DMS79 treated with DMSO at 0.1 percent for 48 hours (cell line): ENCODE results near the gene UPF3B.
A peak's percentile ranks its signal among the peaks of the same experiment; 100 is the strongest.
"Not testable (repeated sequence)": the region's sequence is repeated elsewhere in the genome, so short reads cannot be mapped to it uniquely, and the experiment has no call there.

Source experiments
- DNase-seq: peaks from one replicate; lab custom pipeline; 2025; lab: John Stamatoyannopoulos, UW

UPF3B gene, protein sequence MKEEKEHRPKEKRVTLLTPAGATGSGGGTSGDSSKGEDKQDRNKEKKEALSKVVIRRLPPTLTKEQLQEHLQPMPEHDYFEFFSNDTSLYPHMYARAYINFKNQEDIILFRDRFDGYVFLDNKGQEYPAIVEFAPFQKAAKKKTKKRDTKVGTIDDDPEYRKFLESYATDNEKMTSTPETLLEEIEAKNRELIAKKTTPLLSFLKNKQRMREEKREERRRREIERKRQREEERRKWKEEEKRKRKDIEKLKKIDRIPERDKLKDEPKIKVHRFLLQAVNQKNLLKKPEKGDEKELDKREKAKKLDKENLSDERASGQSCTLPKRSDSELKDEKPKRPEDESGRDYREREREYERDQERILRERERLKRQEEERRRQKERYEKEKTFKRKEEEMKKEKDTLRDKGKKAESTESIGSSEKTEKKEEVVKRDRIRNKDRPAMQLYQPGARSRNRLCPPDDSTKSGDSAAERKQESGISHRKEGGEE

DNA sequence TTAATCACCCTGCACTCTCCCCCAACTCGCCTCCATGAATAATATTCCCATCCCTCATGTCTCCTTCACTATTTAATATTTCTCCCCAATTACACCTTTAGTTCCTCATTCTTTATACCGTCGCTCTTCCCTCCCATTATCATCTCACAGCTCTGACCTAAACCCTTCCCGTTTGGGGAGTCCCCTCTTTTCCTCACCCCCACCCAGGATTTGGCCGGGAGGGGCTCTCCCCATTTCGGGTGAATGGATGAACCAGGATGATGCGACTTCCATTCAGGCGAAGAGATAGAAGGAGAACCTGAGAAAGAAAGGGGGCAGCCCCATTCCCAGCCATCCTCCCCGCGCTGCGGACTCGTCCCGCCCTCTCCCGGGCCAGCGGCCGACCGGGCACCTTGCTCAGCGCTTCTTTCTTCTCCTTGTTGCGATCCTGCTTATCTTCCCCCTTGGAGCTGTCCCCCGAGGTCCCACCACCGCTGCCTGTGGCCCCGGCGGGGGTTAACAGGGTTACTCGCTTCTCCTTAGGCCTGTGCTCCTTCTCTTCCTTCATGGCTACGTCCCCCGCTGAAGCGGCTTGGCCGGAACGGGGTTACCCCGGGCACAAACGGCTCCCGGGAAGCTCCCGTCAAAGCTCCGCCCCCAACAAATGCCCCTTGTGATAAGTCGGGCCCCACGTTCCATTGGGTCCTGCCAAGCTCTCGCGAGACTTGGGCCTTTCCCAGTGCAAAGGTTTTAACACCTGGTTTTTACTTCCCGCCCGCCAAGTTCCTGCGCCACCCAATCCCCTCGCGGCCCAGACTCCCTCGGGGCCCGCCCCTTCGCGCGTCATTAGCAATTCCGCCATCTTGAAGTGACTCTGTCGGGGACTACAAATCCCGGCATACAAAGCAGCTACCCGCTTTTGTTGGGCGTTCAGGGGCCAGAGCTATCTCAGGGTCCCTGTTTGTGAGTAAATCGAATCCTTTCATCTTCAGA, at the start of gene UPF3B:
UPF3B (minus strand) TSS at position 582 of the 972 bp plus-strand sequence; CDS start at position 547, 35 bp downstream.
- DNase-seq = peak; percentile 90

DNA sequence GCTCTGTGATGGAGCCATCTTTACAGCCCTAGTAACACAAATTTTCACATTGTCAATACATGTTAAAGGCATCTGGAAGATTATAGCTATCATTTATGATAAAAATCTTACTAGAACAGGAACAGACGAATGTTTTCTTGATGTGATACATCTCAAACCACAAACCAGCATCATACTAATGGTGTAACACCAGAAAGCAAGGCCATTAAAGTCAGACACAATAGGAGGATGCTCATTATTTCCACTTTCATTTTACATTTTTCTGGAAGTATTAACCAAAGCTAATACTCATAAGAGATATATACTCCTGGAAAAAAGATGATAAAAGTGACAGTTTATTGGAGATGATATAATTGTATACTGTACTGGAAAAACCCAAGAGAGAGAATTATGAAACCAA, 48.2 kb upstream of the UPF3B start:
- no peak for DNase-seq

DNA sequence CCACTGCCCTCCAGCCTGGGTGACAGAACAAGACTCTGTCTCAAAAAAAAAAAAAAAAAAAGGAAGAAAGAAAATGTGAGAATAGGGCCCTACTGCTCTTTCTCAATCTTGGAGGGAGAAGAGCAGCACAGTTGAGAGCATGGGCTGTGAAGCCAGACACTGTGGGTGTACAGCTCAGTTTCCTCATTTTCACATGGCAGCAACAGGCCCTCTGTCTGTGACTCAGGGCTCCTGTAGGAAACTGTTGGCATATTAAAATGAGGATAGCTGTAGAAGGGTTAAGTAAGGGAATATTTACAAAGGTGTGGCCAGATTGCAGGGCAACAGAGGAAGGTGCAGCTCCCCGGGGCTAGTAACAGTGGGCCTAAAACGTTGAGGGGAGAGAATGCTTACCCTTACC, 46.4 kb upstream of the UPF3B start:
- DNase-seq = no peak

DNA sequence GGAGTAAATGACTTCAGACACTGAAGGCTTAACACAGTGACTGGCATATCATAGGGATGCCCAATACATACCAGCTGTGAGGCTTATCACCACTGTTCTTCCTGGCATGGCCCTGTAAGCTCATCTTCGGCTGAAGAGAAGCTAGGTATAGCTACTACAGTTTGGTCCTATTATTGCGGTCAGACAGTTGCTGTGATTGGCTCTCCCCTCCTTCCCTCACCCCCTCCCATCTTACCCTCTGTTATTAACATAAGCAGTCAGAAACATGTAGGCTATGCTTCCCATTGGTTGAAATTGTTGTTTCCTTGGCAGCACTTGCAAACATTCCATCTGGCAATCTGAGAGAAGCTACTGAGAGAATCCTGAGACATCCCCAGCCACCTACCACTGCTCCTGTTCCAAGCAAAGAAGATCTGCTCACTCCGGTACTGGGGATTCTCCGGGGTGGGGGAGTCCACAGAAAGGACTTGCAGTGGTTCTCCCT, 43.1 kb upstream of the UPF3B start, which contains the start of gene AKAP14:
AKAP14 (plus strand) TSS at position 51 of the 484 bp plus-strand sequence. CDS start 7,331 bp downstream, outside the sequence.
- DNase-seq = no peak

DNA sequence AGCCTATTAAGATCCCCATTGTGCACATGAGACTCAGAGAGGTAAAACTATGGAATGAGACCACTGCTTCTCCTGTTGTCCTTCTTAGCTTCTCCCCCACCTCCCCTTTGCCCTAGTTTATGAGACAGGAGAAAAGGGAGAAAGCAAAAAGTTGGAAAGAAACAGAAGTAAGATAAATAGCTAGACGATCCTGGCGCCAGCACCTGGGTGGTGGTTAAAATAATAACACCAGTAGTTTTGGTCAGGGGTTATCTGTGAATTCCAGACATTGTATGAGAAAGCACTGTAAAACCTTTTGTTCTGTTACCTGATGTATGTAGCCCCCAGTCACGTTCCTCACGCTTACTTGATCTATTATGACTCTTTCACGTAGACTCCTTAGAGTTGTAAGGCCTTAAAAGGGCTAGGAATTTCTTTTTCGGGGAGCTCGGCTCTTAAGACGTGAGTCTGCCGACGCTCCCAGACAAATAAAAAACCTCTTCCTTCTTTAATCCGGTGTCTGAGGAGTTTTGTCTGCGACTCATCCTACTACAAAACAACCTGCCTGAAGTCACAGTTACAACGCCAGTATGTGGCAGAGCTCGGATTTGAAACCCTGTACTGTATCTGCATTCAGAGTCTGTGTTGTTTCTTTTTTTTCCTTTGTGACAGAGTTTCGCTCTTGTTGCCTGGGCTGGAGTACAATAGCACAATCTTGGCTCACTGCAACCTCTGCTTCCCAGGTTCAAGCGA, 39.4 kb upstream of the UPF3B start:
- not testable (repeated sequence) for DNase-seq

DNA sequence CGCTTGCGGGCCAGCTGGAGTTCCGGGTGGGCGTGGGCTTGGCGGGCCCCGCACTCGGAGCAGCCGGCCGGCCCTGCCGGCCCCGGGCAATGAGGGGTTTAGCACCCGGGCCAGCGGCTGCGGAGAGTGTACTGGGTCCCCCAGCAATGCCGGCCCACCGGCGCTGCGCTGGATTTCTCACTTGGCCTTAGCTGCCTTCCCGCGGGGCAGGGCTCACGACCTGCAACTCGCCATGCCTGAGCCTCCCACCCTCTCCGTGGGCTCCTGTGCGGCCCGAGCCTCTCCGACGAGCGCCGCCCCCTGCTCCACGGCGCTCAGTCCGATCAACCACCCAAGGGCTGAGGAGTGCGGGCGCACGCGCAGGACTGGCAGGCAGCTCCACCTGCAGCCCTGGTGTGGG, 37.9 kb upstream of the UPF3B start:
- DNase-seq = not testable (repeated sequence)

DNA sequence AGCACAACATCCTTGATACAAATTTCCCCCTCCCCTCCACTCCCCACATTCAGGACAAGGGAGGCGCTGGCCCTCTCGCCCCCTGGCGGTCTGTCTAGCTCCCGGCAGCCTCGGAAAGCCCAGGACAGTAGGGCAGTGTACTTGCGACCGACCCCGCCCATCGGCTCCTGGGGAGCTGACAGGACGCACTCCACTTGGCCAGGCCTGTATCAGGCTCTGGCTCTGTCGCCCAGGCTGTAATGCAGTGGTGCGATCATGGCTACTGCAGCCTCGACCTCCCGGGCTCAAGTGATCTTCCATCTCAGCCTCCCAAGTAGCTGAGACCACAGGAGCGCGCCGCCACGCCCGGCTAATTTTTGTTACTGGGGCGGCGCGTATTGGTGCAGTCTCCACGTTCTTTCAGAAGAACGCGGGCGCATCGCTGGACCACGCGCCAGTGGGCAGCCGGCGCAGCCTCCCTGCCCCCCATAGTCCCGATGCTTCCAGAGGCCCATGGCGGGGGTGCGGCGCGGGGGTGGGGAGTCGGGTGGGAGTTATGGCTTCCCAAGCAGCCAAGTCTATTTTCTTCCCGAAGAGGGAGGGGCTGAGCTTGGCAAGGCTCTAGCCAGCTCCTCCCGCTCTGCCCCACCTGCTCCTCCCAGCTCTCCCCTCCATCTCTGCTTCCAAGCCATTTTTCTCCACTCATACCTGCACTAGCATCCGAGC, 35.1 kb upstream of the UPF3B start:
- DNase-seq = peak; percentile 27

DNA sequence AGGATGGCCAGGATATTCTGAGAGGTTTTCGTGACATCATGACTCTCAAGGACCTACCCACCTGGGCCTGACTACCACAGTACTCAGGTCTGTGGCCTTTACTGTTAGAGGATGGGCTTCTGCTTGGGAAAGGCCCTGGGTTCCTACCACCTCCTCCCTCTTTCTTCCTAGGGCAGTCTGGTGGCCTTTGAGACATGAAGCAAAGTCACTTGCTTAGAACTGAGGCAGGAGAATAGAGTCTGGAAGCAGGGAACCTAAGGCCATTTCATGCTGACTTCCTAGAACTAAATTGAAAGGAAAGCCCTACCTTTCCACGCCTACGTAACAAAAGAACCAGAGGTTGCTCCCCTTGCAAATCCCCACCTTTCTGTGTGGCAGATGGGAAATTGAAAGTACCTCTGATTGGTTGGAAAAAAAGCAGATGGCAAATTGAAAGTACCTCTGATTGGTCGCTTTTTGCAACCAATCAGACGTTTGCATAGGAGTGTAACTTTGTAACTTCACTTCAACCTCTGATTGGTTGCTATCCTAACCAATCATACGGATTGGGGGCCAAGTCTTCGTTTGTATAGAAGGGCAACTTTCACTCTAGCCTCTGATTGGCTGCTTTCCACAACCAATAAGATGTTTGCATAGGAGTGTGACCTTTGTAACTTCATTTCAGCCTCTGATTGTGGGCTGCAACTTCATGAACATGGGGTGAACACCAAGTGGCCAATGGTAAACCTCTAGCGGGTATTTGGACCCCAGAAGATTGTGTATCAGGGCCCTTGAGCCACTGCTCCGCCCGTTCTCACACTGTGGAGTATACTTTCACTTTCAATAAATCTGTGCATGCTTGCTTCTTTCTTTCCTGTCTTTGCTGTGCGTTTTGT, 33.0 kb upstream of the UPF3B start:
- DNase-seq = no peak

DNA sequence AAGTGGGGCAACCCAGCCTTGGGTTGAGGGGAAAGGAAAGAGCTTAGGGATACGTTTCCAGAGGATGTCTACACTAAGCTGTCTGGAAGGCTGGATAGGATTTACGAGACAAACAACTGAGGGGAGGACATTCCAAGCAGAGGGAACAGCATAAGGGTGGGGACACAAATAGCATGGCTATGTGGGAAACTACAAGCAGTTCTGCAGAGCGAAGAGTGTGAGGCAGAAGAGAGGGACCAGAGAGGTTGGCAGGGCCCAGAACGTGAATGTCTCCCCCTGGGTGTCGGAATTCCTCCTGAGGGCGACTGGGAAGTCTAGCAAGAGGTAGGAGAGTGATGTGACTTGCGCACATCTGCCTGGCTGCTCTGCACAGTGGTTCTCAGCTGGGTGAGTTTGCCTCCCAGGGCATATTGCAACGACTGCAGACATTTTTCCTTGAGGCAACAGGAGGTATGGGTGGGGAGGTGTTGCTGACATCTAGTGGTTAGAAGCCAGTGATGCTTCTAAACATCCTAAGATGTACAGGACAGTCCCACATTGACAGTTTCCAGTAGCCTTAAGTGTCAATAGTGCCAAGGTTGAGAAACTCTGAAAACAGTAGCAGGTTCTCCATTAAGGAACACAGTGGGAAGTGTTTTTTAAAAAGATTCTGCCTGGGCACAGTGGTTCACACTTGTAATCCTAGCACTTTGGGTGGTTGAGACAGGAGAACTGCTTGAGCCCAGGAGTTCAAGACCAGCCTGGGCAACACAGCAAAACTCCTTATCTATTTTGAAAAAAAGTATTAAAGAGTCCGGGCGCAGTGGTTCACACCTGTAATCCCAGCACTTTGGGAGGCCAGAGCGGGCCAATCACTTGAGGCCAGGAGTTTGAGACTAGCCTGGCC, 28.0 kb upstream of the UPF3B start:
- no peak for DNase-seq

DNA sequence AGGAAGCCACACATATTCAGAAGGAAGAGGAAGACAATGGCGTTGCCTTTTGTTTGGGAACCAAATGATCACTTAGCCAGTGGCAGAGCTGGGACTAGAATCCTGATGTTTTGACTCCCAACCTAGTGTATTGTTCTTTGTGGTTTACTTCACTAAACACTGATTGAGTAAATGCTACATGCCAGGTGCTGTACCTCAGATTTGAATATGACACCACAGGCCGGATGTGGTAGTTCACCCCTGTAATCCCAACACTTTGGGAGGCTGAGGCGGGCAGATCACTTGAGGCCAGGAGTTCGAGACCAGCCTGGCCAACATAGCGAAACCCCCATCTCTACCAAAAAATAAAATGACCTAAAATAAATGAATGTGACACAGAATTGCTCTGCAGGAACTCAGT, 27.3 kb upstream of the UPF3B start:
- no peak for DNase-seq

DNA sequence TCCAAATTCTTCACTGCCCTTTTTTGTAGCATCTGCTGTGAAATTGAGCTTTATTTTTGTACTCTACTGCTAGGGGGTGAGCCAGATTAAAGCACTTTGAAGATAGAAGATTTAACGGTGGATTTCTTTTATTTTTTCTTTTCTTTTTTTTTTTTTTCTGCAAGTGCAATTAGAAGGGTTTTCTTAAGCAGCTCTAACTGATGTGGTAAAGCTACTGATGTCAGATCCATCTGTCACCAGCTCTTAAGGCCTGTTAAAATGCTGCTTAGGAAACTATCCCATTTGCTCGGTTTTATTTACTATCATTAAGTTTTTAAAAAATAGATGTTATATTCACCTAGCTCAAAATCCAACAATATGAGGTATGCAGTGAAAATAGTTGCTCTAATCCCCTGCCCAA, 26.0 kb upstream of the UPF3B start:
- no peak for DNase-seq

DNA sequence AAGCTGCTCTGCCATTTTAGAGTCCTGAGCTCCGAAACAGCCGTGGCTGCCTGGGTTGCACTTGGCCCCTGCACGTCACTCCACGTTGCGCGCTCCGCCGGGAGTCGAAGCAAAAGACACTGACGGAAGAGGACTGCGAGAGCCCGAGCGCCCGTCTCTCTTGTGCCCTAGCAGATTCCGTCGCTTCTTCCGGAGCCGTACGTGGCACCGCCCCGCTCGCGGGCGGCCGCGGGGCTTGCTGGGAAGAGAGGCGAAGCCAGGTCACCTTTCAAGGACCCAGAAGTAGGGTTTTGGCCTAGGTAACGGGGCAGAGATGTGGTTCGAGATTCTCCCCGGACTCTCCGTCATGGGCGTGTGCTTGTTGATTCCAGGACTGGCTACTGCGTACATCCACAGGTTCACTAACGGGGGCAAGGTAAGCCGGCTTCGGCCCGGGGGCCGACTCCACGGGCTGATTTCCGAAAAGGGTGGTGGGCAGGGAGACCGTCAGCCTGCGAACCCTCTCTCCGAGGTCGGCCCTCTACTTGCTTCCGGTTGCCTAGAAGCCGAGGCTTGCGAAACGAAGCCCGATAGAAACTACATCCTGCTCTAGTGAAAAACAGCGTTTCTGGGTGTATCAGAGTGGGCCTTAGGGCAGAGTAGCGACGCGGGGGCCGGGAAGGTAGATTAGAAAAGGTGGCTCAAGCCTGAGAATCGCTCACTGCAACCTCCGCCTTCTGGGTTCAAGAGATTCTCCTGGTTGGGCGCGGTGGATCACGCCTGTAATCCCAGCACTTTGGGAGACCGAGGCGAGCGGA, 19.0 kb upstream of the UPF3B start, which contains the start of the genes NDUFA1 and RNF113A:
NDUFA1 (plus strand) TSS at position 234 of the 797 bp plus-strand sequence; CDS start at position 314, 80 bp downstream.
RNF113A (minus strand) TSS at position 135 of the 797 bp plus-strand sequence; CDS start at position 15, 120 bp downstream.
- DNase-seq = peak; percentile 60

DNA sequence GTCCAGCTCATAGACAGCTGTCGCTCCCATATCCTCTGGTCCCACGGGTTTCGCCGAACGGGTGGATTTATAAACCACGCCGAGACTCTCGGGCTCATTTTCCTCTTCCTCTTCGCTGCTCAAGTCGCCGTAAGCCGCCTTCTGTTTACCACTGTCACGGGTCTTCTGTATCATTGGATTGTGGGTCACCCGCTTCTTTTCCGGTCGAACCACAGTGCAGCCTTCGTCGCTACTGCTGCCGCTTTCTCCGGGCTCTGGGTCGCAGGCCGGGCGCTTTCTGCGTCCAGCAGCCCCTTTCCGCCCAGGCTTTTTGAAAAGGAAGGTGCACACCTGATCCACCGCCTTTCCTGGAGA, 18.5 kb upstream of the UPF3B start:
- no peak for DNase-seq

DNA sequence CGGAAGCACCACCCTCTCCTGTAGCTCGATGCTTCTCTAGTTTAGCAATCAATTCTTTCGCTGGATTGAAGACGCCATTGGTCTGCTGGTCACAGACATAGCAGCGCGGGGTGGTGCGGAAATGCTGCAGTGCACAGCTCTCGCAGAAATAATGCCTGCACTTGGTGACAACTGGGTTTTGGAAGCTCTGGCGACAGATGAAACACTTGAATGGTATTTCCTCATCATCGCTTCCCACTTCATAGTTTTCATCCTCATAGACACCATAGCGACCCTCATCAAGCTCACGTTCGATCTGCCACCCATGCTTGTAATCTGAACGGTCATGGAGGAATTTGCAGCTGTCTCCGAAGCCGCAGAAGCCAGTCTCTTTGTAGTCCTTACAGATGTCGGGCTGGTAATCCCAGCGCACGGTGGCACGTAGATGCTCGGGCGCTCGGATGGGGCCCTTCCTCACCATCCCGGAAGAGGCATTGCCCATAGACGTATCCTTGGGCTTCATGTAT, 17.9 kb upstream of the UPF3B start:
- DNase-seq = peak; percentile 23

DNA sequence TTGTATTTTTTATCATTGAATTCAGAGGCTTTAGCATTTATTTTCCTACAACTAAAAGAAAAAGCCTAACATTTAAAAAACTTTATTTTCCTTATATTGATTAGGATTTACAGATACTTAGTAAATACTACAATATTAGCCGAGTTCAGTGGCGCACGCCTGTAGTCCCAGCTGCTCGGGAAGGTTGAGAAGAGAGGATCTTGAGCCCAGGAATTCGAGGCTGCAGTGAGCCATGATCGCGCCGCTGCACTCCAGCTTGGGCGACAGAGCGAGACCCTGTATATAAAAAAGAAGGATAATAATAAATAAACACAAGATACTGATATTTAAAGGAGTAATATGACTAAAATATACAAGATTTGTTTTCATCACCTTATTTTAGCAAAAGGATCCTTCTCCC, 681 bp upstream of the UPF3B start:
- DNase-seq = peak; percentile 17

DNA sequence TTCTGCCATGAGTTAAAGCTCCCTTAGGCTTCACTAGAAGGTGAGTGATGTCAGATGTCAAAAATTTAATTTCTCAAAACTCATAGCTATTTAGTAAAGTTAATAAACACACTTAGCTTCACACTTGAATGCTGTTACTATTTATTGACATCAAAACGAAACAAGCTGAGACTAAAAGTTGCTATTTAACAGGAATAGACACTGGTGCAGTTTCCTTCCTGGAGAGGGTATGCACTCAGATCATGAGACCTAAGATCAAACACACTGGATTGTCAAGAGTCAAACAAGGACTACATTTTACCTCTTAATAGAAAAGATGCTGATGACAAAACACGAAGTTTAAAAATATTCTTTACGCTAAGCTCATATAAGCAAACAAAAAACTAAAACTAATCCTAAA, 18.9 kb downstream of the UPF3B start:
- DNase-seq = no peak

DNA sequence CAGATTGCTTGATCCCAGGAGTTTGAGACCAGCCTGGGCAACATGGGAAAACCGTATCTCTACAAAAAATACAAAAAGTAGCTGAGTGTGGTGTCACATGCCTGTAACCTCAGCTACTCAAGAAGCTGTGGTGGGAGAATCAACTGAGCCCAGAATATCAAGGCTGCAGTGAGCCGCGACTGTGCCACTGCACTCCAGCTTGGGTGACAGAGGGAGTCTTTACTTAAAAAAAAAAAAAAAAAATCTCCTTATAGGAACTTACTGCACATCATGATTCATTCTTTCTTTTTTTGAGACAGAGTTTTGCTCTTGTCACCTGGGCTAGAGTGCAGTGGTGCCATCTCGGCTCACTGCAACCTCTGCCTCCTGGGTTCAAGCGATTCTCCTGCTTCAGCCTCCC, 24.3 kb downstream of the UPF3B start:
- no peak for DNase-seq
